Urothelium cell line (cell line): Measurements from ENCODE around the gene ACTN1.

Experiments used
- DNase-seq: peaks from one replicate; pipeline ENCODE4 v3.0.0; 2011; ENCODE audit warnings: low spot score, mixed read lengths
- FAIRE-seq: peaks from 2 replicates; lab custom pipeline; 2011; peaks lifted over from hg19 to GRCh38; lab: Jason Lieb, UNC

The ACTN1 gene

DNA sequence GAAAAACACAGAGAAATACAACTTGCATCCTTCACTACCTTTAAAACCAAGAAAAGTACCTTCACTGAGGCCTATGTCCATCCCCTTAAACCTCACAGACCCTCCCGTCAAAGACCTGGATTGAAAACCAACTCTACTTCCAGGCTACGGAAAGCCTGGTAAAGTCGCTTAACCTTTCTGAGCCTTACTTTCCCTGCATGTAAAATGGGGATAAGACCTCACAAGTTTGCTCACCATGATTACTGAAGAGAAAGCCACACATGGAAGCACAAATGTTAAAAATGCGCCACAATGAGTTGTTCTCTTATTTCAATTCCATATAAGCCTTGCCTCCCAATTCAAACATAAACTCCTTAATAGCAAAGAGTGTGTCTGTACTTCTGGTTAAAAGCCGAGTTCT is 8.4 kb downstream of the ACTN1 start:
- no peak for DNase-seq
- FAIRE-seq, result peak; percentile 68

DNA sequence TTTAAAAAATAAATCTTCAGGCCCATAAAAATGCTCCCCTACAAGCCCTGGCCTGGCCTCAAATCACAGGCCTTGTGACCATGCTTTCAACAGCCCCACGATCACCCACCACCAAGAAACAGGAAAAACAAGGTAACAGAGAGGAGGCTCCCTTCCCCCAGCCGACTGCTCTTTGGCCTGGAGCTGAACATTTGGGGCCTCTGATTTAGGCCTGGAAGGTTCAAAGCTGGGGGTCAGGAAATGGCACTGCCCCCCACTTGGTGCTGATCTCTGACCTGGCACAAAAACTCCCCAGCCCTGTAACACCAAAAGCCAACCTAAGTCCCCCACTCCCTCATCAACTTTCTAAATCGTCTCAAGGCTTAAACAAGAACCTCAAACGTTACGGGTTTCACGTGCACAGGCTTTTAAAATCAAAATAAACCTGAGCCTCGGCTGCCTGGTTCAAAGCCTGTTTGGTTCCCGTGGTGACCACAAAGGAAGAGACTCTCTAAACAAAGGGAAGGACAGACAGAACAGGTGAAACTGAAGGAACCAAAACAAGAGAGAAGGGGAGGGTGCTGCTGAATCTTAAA is 9.0 kb downstream of the ACTN1 start:
- DNase-seq (no peak), FAIRE-seq (no peak)

DNA sequence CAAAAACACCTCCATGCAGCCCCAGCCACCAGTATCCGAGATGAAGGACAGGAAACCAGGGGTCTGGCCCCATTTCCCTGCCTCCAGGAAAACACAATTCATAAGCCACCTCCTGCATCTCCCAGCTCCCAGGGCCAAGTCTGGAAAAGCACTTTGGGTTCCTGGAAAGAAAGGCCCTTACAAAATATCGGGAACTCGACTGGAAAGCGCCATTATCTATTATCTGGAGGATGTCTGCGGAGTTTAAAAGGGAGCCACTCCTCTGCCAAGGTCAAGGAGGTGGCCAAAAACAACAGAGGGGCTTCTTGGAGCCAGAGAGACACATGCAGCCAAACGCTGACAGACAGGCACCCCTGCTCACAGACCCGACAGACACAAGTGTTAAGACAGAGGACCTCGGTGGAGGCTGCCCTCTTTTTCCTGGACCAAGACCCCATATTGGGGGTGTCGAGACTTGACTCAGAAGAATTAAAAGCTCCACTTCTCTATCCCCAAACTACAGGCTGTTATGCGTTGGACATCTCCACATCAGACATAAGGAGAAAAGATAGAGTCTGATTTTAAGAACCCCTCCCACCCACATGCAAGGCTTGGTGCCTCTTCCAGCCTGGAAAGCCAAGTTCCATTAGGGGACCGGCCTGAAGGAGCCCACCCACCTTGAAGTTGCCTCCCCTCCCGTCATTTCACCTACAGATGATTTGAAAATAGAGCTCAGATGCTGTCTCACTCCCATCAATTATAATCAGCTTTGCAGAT is 9.6 kb downstream of the ACTN1 start:
- FAIRE-seq (no peak), DNase-seq (no peak)

DNA sequence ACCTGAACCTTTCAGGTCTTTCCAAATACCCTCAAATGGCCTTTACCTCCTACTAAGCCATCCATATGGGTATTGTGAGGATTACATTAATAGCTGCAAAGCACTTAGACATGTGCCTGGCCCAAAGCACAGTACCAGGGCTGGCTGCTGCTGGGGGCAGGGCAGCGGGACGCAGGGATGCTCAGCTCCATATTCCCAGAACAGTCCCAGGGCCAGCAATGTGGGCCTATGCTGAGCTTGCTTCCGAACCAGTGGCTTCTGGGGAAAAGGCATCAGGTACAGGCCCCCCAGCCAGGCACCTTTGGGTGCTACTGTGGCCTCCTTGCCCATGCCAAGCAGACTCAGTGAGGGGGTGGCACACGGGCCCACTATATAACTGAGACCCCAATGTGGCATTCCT is 10.4 kb downstream of the ACTN1 start:
- no peak for FAIRE-seq
- DNase-seq, result no peak

DNA sequence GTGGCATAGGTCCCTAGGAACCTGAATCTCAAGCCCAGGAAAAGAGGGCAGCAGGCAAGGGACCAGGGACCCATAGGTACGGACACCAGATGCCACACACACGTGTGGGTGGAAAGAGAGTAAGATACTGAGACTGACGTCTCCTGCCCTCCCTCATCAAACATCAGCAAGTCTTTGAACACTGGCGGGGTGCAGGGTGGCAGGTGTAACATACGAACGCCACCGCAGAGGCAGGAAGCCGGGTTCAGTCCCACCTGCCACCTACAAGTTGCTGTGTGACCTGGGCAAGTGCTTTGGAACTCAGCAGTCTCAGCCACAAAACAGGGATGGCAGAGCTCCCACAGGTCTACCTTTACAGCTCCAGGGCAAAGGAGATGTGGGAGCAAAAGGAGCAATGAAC is 11.1 kb downstream of the ACTN1 start:
- DNase-seq (no peak), FAIRE-seq (peak; percentile 90)

DNA sequence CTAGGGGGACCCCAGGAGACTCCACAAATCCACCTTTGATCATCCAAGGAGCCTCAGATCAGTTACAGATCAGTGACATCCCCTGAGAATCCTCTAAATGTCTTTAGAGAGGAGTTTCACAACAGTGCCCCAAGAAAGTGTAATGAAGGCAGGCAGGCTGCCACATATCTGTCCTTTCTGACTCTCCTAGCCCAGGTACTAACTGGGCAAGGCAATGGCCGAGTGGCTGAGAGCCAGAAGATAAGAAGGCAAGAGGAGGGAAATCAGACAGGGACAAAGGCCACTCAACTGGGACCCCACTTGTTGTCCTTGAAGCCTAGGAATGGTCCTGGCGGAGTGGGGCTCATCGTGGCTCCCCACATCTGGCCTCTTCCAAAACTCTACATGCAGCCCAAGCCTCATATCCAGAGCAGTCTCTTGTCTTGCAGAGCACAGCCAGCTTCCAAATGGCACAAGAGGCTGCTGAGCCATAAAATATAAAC is 11.6 kb downstream of the ACTN1 start:
- DNase-seq, result no peak
- no peak for FAIRE-seq

DNA sequence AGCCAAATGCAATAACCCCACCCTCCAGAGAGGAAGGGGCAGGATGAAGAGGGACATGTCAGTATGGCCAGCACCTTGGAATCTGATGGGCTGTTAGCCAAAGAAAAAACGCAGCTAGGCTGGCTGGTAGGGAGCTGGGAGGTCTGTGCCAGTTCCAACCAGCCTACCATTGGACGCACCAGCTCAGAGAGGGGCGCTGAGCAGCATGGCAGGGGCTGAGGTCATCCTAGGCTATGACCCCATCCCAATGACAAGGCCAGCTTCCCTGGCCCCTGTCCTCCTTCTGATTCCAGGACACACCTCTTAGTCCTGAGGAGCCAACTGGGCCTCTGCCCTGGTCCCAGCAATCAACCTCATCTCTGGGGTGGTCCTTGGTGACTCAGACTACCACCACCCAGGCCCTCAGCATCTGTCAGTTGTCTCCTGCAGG is 12.2 kb downstream of the ACTN1 start:
- peak; percentile 62 for FAIRE-seq

DNA sequence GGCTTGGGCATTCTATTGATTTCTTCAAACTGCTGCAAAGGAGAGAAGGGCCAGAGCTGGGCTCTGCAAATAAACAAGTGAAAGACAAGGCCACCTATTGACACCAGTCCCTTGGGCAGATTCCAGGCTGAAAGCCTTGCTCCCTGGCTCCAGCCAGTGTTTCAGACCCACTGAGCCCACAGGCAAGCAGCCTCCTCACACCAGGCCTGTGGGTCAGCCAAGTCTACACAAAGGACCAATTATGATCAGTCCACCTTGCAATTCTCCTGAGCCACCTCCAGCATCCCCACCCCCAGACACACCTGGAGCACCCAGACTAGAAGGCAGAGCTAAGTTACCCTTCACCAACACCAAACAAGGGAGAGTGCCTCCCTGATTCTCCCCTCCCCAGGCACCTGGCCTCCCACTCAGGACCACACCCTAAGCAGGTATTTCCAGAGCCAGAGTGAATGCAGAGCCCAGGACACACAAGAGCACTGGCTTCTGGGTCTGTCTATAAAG is 13.8 kb downstream of the ACTN1 start:
- FAIRE-seq (peak; percentile 82), DNase-seq (no peak)

More for the DNA sequence above, 12.2 kb downstream of the ACTN1 start:
- no peak for DNase-seq

DNA sequence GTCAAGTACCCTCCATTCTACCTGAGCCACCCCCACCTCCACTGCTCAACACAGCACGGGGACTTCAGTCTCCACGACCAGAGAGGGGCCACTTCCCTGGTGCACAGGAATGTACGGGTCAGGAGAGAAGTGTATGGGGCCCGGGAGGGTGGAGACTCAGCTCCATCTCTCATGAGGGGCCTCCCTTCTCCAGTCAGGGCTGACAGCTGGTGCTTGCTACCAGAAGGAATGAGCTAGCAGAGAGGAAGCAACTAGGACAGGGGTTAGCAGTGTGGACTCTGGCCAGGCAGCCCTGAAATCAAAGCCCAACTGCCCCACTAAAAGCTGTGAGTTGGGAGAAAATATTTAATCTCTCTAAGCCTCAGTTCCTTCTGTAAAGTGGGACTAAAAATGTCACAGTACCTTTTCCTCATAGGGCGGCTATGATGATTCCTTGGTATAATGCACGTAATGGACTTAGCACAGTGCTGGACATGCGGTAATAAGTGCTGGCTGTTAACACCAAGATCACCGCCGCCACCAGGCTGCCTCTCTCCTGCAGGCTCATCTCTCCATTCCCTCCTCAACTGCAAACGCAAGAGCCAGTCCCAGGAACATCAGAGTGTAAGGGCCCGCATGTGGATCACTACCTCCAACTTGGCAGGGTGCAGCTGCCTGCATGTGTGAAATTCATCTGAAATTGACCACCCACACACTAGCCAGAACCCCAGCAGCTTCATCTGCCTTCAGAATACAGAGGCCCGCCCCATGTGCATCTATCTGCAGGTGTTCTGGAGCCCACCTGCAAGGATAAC is 14.6 kb downstream of the ACTN1 start:
- FAIRE-seq, result peak; percentile 93
- no peak for DNase-seq

DNA sequence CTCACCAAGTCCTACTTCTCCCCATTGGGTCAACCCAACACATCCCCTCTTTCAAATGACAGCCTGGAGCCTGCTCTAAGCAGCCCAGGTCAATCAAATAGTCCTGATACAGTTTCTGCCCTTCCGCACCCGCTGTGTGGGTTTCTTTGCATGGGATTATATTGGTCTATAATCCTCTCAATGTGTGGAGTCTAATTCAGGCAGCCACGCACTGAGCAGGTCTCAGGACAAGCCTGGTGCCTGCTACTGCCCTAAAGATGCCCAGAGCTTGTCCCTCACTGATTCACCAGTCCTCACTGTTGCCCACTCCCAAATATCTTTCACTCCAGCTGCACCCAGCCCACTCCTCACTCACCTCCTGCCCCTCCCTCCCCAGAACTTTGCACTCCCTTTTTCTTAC is 16.4 kb downstream of the ACTN1 start:
- FAIRE-seq, result no peak
- no peak for DNase-seq

DNA sequence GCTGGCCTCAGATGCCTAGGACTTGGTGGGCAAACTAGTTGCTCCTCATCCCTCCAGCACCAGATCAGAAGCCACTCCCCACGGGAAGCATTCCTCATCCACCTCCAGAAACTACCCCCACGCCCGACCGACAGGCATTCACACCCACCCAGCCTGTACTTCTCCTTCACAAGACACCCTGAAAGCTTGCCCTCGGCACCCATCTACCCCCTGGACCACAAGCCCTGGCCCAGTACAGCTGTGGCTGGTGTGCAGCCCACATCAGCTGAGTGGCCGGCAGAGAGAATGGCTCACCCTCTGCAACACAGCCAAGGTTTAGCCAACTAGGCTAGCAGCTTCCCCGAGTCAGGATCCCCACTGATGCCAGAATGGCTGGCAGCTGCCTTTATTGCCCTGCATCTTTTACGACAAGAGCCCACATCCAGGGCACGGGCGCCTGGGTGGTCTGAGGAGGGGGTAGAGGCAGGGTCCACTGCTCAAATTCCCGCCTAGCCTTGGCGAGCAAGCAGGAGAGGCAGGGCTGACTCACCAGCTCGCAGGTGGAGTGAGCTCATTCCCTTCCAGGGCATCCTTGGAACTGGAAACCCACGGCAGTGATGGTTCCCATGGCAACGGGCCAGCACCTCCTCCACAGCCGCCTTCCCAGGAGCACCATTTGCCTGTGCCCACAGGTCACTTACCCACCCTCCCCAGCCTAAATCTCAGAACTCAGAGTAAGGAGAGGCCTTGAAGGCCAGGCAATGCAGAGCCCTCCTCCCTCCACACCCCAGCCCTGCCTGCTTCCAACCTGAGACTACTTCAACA is 17.1 kb downstream of the ACTN1 start:
- DNase-seq, result peak; percentile 99
- peak; percentile 100 for FAIRE-seq

DNA sequence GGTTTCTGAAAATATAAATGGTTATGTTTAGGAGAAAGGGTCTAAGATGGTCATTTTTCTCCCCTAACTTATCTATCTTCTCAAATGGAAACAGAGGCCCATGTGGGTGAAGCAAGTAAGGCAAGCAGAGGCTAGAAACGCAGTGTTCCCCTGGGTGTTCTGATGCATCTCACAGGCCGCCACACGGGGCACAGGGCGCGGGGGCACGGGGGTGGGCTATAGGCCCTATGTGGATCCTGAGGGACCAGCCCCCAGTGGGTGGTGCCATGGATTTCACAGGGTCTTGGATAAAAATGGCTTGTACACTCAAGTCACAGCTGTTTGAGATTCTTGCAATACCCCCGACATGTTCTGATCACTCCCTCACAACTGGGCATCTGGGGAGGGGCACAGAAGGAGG is 17.7 kb downstream of the ACTN1 start:
- DNase-seq, result no peak
- FAIRE-seq, result no peak

DNA sequence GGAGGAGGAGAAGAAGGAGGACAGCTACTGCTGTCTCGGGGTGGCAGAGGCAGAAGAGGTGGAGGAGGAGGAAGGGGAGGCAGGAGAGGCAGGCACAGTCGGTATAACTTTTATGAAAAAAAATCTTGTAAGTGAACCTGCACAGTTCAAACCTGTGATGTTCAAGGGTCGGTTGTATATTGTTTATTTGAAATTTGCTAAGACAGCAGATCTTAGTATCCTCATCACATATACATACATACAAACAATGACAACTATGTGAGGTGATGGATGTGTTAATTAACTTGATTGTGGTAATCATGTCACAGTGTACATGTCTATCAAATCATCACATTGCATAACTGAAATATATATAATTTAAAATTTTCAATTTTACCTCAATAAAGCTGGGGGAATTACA is 19.0 kb downstream of the ACTN1 start:
- DNase-seq (no peak), FAIRE-seq (peak; percentile 98)

DNA sequence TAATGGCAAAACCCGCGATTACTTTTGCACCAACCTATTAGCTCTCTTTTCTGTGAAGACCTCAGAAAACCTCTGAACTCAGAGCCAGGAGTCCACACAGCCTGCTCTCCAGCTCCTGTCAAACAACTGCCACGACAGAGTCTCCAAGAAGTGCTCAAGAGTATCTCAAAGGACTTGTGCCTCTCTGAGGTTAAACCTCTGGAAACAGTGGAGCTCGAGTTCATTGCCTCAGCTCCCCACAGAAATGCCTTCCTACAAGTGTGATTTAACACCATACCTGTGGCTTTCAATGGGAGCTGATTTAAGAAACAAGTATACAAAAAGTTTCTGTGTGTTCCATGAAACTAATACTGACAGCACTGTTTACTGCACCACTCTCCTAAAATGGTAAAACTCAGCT is 20.1 kb downstream of the ACTN1 start:
- DNase-seq (no peak), FAIRE-seq (no peak)

DNA sequence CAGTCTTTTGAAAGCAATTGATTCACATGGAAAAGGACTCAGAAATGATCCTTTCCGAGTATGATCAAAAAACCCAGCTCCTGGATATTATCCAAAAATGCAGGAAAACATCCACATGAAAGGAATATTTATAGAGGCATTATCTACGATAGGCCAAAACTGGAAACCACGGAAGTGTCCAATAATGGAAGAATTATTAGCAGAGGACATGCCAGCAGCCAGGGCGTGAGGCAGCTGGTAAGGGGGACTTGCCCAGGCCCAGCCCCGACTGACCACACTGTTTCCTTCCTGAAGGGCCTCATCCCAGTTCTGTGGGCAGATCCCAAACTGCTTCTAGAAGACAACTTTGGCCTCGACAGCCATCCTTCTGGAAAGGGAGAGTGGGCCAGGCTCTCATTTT is 20.5 kb downstream of the ACTN1 start:
- no peak for FAIRE-seq
- no peak for DNase-seq

DNA sequence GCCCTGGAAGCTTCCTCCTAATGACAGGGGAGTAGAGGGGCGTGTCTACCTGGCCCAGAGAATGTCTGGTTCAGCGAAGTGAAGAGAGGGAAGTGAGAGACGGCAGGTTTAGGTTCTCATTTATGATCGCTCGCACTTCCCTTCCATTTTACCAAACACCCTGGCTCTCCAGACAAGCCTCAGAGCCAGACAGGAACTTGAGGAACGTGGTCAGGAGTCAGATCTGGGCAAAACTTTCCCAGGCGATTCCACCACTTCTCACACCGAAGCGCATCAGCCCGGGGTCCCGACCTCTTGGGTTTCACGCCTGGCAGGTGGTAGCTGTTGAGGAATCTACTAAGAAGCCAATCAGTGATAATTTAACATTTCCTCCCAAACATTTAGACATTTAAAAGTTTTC is 21.3 kb downstream of the ACTN1 start:
- DNase-seq, result no peak
- no peak for FAIRE-seq

DNA sequence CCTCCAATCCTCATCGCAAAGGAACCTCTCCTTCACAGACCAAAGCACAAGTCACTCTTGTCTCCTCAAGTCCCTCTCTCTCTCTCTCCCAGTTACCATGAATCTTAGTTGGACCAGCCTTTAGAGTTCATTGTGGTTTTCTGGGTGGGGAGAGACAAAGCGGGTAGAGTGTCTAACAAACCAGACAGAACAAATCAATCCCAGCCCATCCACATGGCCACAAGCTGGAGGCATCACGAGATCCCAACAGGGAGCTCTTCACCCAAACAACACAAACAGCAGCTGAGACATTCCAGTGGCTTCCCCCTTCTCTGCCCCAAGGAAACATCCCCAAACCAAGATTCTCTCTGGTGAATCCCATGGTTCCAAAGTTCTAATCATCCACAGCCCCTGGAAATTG is 22.4 kb downstream of the ACTN1 start:
- DNase-seq, result no peak
- no peak for FAIRE-seq

DNA sequence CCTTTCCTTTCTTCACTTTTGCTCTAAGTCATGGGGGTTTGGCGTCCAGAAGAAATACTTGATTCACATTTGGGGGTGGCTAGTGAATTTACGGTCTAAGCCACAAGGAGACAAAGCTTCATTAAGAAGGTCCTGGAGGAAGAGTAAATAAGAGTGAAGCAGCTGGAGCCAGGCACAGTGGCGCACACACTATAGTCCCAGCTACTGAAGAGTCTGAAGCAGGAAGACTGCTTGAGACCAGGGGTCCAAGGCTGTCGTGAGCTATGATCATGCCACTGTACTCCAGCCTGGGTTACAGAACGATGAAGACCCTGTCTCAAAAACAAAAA is 23.3 kb downstream of the ACTN1 start:
- no peak for DNase-seq
- no peak for FAIRE-seq

DNA sequence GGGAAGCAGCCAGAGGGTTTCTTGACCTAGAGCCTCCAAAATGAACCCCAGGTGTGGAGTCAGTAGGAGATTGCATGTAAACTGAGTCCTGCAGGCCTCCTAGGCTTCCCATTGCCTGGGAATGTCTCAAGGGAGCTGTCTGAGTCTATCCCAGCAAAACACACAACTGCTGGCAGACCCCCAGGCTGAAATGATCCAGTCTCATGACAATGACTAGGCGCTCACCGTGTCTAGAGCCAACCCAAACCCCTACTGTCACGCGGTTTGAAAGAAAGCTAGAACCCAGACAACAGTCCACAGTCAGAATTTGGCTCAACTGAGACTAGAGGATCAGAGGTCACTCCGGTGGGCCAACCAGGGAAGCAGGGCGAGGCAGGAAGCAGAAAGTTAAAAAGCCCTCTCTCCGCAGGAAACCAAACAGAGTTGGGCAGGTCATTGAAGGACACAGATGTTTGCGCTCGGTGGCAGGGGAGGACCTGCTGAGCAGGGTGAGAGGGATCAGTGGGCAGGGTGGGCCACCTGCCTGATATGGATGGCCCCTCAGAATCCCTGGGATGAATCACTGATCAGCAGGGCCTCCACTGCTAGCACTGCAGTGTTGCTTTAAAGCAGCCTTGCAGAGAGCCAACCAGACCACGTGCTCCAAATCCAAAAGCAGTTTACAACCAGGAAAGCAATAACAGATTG is 23.8 kb downstream of the ACTN1 start:
- FAIRE-seq (peak; percentile 55), DNase-seq (no peak)

DNA sequence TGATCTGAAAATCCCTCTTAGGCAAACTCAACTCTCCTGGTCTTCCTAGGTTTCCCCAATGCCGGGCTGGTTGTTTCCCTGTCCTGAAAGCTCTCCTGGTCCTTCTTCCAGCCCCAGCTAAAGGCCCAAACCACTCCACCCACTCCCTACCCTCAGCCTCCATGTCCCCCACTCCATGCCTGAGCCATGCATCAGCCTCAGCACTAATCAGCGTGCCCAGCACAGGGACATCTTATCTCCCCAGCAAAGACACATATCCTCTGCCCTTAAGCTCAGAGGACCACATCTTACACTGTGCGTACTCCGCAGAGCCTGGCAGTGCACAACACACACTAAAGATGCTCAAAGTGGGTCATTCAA is 25.9 kb downstream of the ACTN1 start:
- FAIRE-seq (peak; percentile 20), DNase-seq (no peak)
